GM19025 (cell line): Measurements from ENCODE around the gene ZKSCAN2.

Experiments used
- ATAC-seq: cut with Tn5 transposase; IDR thresholded peaks from one replicate; pipeline ENCODE4 v1.9.1; 2021; ENCODE audit warnings: mild to moderate bottlenecking, low read depth, moderate library complexity; ENCODE audit not compliant: unreplicated experiment

The ZKSCAN2 gene

DNA sequence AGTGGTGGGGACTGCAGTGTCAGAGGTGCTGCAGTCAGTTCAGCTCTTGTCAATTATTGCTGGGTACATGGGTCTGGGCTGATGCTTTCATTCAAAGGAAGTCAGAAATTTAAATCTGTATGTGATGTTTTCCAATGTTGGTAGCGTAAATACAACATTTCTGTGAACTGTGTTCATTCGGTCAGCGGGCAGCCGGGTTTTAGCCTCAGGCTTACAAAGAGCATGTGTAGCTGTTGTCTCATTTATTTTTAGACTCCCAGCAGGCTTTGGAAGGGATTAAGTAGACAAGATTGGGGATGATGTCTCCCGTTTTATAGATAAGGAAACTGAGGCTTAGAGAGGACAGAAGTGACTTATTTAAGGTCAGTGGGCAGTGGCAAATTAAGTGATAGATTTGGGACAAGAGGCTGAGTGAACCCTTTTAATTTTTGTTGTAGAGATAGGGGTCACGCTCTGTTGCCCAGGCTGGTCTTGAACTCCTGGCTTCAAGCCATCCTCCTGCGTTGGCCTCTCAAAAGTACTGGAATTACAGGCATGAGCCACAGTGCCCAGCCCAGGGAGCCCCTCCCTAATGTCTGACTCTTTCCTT is 32.8 kb downstream of the ZKSCAN2 start:
- ATAC-seq, result no peak

DNA sequence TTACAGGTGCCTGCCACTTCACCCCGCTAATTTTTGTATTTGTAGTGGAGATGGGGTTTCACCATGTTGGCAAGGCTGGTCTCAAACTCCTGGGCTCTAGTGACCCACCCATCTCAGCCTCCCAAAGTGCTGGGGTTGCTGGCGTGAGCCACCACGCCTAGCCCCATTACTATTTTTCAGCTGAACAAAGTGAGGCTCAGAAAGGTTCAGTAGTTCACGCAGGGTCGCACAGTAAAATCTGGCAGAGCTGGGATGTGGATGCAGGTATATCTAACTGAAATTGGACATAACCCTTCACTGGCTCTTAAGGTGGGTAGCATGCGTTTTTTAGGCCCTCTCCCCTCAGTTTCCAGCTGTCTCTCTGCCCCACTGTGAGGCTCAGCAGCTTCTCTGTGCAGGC is 33.7 kb downstream of the ZKSCAN2 start:
- no peak for ATAC-seq

DNA sequence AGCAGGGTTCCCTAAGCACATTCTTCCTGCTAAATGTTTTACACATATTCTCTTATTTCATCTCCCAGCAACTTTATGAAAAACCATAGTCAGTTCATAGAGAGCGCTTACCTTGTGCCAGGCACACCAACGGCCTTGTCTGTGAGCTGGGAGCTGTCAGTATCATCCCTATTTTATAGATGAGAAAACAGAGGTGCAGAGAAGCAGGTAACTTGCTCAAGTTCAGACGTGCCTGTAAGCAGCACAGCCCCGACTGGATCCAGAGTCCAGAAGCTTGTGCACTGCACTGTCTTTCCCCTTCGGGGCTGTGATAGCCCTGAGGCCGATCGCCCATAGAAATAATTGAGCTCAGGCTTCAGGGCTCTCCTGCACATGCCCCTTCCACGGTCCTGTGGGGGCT is 34.7 kb downstream of the ZKSCAN2 start:
- ATAC-seq, result no peak

DNA sequence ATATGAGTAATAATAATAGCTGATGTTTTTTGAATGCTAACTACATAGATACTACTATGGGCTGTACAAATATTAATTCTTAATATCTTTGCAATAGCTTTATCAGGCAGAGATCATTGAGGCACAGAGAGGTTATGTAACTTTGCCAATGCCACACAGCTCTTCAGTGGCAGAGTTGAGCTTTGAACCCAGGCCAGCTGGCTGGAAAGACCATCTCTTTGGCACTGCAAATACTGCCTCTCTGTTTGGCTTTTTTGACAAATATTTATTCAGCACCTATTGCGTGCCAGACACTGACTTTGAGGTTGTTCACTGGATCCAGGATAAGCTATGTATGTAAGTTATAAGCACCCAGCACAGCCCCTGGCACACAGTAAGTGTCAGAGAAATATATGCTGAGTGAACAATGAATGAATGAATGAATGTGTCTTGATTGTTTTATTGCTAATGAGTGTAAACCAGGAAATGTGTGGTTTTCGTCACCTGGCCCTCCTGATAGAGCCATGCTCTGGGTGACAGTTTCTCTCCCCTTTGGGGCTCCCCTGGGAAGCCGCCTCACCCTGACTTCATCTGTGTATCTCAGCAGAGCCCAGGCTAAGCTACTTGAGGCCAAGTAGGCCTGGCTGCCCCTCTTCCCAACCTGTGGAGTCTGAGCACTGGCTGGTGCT is 38.4 kb downstream of the ZKSCAN2 start:
- ATAC-seq, result no peak

DNA sequence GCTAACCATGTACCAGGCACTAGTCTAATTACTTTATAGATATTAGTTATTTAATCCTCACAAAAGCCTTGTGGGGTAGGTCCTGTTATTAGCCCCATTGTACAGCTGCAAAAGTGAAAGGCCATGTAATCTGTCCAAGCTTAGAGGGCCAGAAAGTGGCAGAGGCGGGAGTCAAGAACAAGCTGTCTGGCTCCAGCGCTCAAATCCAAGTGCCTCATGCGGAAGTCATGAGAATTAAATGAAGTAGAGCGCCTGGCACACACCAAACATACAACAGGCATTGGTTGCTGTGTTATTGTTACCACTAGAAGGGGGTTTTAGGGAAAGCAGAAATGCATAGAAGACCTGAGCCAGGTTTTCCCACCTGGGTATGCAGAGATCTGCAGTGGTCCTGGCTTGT is 39.7 kb downstream of the ZKSCAN2 start:
- no peak for ATAC-seq

DNA sequence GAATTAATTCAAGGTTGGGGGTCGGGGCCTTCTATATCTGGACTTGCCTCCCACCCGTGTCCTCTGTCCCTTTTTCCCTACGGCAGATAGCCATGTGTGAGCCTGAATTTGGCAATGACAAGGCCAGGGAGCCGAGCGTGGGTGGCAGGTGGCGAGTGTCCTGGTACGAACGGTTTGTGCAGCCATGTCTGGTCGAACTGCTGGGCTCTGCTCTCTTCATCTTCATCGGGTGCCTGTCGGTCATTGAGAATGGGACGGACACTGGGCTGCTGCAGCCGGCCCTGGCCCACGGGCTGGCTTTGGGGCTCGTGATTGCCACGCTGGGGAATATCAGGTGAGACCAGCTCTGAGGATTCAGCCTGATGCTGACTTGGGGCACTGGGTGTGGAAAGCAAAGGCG is 40.5 kb downstream of the ZKSCAN2 start:
- no peak for ATAC-seq

DNA sequence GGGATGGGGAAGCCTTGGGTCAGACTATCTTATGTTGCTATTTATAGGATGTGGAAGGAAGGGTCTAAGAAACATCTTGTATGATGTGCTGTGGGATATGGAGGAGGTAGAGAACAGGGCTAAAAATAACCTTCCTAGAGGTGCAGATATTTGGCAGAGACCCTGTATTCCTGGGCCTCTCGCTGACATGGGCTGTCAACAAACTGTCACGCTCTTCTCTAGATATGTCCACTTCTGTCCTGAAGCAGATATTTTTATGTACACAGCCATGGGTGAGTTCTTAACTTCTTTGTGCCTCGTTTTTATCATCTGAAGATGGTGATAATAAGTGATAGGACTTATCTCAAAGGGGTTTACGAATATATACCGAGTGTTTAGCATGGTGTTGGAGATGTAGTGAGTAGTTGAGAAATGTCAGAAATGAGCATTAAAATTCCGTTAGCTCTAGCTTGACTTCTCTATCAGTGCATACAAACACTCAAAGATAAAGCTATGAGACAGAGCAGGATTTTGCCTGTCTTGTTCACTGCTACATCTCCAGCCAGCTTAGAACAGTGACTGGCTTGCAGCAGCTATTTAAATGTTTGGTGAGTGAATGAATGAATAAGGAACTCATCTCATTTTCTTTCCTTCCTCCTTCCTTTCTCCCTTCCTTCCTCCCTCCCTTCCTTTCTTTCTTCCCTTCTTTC is 43.8 kb downstream of the ZKSCAN2 start:
- ATAC-seq, result no peak

DNA sequence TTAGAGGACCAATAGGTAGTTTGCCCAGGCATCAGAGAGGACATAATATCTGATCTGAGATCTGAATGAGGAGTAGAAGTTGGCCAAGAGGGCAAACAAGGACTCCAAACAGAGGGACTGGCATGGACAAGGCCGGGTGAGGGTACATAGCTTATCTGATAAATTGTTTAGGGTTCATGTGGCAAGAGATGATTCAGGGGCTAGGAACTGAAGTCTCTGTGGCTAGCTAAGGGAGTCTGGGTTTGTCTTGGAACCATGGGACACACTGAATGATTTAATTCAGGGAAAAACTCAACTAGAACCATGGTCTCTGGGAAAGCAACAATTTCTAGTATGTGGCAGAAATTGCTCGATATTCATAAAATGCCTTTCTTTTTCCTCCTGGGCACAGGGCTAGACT is 45.0 kb downstream of the ZKSCAN2 start:
- ATAC-seq, result no peak

DNA sequence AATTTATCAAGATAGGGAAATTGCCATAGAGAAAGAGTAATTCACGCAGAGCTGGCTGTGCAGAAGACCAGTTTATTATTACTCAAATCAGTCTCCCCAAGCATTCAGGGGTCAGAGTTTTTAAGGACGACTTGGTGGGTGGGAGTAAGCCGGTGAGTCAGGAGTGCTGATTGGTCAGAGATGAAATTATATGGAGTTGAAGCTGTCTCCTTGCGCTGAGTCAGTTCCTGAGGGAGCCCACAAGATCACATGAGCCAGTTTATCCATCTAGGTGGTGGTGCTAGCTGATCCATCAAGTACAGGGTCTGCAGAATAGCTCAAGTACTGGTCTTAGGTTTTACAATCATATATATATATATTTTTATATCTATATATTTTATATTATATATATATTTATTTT is 46.9 kb downstream of the ZKSCAN2 start:
- no peak for ATAC-seq

DNA sequence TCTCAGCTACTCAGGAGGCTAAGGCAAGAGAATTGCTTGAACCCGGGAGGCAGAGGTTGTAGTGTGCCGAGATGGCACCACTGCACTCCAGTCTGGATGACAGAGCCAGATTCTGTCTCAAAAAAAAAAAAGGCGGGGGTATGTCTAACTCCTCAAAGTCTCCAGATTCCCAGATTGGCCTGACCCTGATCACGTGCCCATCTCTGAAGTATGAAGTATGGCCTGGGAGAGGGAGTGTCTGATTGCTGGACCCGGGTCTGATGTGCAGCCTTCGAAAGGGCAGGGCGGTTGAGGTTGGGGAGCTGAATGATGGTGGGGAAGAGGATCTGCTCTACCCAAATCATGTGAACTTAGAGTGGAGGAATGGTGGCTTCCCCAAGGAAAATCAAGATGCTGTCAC is 58.2 kb downstream of the ZKSCAN2 start:
- no peak for ATAC-seq

DNA sequence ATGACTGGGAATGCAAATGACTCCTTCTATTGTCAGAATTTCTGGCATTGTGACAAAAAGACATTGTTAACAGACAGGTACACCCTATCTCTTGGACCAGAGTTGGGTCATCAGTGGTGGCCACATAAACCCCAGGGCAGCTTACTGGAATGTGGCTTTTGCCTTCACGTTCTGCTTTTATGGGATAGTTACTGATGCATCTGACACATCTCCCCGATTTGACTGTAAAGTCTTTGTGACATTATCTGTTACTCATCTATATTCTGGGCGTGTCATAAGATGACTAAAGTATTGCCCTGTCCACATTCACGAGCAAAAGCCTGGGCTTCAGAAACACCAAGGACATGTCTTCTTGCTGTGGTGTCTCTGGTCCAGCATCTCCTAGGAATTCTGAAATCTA is 59.6 kb downstream of the ZKSCAN2 start:
- no peak for ATAC-seq

DNA sequence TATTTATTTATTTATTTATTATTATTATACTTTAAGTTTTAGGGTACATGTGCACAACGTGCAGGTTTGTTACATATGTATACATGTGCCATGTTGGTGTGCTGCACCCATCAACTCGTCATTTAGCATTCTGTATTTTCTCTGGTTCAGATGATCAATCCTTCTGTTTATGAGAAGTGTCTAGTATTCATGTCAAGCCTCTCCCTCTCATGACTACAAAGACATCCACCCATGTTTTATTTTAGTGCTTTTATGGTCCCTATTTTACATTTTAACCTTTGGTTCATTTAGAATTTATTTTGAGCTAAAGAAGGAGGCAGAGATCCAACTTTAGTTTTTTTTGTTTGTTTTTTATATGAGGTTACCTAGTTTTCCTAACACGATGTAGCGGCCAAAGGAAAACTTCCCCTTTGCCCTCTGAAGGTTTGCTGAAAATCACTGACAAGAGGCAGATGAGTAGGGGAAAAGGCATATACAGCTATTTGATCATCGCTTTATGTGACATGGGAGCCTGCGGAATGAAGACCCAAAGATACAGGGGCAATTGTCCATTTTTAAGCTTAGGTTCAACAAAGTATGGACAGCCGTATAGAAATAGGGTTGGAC is 63.3 kb downstream of the ZKSCAN2 start:
- ATAC-seq, result no peak

DNA sequence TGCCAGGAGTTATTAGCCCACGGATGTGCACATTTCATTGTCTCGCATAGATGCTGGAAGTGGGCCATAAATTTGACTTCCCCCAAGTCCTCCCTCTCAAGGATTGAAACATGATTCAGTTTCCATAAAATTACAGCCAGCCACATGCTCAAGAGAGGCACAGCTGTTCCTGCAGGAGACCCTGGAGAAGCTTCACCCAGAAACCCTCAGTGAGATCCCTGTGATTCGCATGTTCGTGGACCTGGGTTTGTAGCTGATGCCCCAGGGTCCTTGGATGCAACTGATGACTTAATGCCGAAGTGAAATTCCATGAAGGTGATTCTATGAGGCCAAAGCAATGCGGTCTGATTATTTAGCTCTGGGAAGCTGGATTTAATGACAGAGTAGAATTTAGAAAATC is 65.5 kb downstream of the ZKSCAN2 start:
- ATAC-seq, result no peak

DNA sequence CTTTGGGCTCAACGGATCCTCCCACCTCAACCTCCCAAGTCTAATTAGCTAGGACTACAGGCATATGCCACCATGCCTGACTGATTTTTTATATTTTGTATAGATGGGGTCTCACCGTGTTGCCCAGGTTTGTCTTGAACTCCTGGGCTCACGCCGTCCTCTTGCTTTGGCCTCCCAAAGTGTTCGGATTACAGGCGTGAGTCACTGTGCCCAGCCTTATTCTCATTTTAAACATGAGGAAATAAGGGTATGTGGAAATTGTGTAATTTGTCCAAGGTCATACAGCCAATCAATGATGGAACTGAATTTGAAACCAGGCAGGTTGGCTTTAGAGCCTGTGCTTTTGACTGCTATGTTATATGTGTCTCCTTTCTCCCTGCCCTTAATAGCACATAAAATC is 68.3 kb downstream of the ZKSCAN2 start:
- ATAC-seq, result no peak

DNA sequence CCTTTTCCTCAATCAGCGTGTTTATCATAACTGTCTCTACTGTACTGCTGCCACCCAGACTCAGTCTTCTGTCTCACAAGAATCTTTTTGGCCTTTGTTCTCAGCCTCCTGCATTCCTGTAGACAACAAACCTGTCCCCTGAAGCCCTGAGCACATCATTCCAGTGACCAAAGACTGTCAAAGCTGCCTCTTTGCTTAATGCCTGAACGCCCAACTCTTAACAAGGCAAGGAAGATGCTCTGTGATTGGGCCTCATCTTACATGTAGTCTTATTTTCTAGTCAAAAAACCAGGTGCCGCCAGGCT is 70.2 kb downstream of the ZKSCAN2 start:
- no peak for ATAC-seq
